H1 (cell line): Measurements from ENCODE around the gene IL2RA. TPM values are rescaled to one million over a fixed set of nuclear protein-coding genes. Genes with fewer than 3 reads are reported as not detected.

Experiments used
- BRCA1 ChIP-seq: IDR thresholded peaks from 2 replicates; pipeline ENCODE4 v1.6.1; 2012; ENCODE audit warnings: low read depth, low read length, improper control_type of control experiment
- EP300 ChIP-seq, 2 experiments: IDR thresholded peaks; 1 replicate in 1 of 2; 2 replicates in 1 of 2; pipeline ENCODE4 v1.6.1; 2011 to 2012; ENCODE audit warnings: low read depth in 2 of 2, low read length in 2 of 2, mild to moderate bottlenecking in 2 of 2, borderline replicate concordance in 1 of 2, inconsistent platforms in 1 of 2, moderate library complexity in 1 of 2
- NANOG ChIP-seq: IDR thresholded peaks from 2 replicates; pipeline ENCODE4 v1.6.1; 2011; ENCODE audit warnings: low read length, low read depth, mild to moderate bottlenecking, inconsistent platforms; ENCODE audit not compliant: insufficient read depth, poor library complexity, severe bottlenecking
- POU5F1 ChIP-seq: IDR thresholded peaks from 2 replicates; pipeline ENCODE4 v1.6.1; 2011; ENCODE audit warnings: low read depth, mild to moderate bottlenecking, low read length, moderate library complexity
- RNF2 ChIP-seq: fragments of 200-900, 300-1000 bp; sonication (generic); IDR thresholded peaks from 2 replicates; pipeline ENCODE4 v1.7.1; 2016; ENCODE audit warnings: borderline replicate concordance, low read depth, mild to moderate bottlenecking, antibody characterized with exemption, low read length; ENCODE audit not compliant: poor library complexity, severe bottlenecking; ENCODE audit errors: missing control alignments
- SAP30 ChIP-seq: fragments of 300-600 bp; sonication (generic); IDR thresholded peaks from 2 replicates; pipeline ENCODE4 v1.7.1; 2012; ENCODE audit warnings: low read length, moderate library complexity, mild to moderate bottlenecking, inconsistent platforms; ENCODE audit not compliant: insufficient read depth, insufficient replicate concordance
- SIRT6 ChIP-seq: IDR thresholded peaks from one replicate; pipeline ENCODE4 v1.7.1; 2012; ENCODE audit warnings: low read length, inconsistent platforms
- TAF1 ChIP-seq: IDR thresholded peaks from 2 replicates; pipeline ENCODE4 v1.6.1; 2011; ENCODE audit warnings: mild to moderate bottlenecking, low read depth, low read length
- polyA plus RNA-seq, 7 experiments: library from polyadenylated mRNA; depleted of rRNA in 3 of 7; stranded (reverse) in 5 of 7; unstranded in 2 of 7; fragments of >200 nt in 5 of 7; fragments of 200-250 nt in 2 of 7; gene quantifications; 1 replicate in 5 of 7; 2 replicates in 1 of 7; 4 replicates in 1 of 7; pipeline versions ENCODE4 v1.2.1 to v1.2.3, GENCODE V29; 2011 to 2013; ENCODE audit warnings: missing spikeins in 2 of 7, mixed read lengths in 2 of 7
- total RNA-seq: library from RNA; stranded (reverse); fragmentation: NEBNext Ultra II Directional; extraction: Animal tissue kit (Norgen Biotek cat#: 25700); gene quantifications from 2 replicates; pipeline ENCODE4 v1.2.1, GENCODE V29; 2021
- TF ChIP-seq, protein P1 (sequence below): IDR thresholded peaks from 2 replicates; pipeline ENCODE4 v1.6.1; 2012; ENCODE audit warnings: inconsistent platforms

The IL2RA gene
- total and polyA plus RNA-seq, 2 of the 8 experiments (the other 6 are each of a cell fraction or from before 2014, with no cell fraction given), result not detected

DNA sequence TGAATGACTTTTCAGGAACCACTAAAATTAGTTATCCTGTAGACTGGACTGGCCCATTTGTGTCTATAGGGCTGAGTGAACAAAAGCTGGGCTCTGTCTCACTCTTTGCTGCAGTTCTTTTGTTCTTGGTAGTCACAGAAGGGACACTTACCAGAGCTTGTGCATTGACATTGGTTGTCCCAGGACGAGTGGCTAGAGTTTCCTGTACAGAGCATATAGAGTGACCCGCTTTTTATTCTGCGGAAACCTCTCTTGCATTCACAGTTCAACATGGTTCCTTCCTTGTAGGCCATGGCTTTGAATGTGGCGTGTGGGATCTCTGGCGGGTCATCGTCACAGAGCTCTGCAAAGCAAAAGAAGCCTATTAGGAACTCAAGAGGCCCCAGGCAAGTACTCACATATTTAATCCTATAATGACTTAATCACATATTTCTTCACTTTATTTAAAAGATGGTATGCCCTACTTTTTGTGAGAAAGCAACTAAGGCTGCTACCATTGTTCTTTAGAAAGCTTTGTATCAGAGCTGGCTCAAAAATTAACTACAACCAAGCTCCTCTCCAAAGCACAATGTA lies 36.4 kb downstream of the IL2RA start (continued):
- TF ChIP-seq RNF2 (no peak), NANOG (no peak), TAF1 (no peak), POU5F1 (no peak), SAP30 (no peak), EP300 (IDR thresholded peaks at IDR 0.05; ENCODE audit: borderline replicate concordance in 1 of 2, low read depth in 2 of 2, low read length in 2 of 2) (no peak), SIRT6 (no peak), BRCA1 (no peak)
- TF ChIP-seq, protein P1, sequence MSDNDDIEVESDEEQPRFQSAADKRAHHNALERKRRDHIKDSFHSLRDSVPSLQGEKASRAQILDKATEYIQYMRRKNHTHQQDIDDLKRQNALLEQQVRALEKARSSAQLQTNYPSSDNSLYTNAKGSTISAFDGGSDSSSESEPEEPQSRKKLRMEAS, result no peak
